GM18526 (cell line): Measurements from ENCODE around the gene ADCYAP1R1.

ENCODE experiments used
- POLR2A ChIP-seq: IDR thresholded peaks from 3 replicates; pipeline ENCODE4 v1.6.1; 2011; ENCODE audit not compliant: insufficient read length; ENCODE audit errors: extremely low read depth

Gene ADCYAP1R1

GRCh38 chr7:31051598-31052486, at the start of gene ADCYAP1R1:
ADCYAP1R1 (plus strand) TSS chr7:31052308; CDS start chr7:31063265, 10,957 bp downstream.
- TF ChIP-seq POLR2A = no peak

GRCh38 chr7:31003097-31003496, 49.0 kb upstream of the ADCYAP1R1 start:
- no peak for TF ChIP-seq POLR2A

DNA sequence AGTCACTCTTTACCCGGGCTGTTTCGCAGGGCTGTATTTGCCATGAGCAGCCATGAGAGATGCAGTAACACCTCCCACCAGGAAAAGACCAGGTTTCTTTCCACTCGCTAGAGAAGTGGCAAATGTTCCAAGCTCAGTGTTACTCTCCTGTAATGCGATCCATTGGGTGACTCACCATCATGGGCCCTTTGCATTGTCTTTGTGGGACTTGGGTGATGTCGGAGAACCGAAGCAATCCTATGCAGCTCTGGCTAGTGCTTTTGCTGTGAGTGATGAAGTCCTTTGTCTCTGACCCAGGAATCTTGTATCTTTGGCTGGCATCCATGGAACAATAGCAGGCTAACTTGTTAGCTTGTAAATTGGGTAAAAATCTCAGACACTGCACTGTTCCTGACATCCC, 48.4 kb upstream of the ADCYAP1R1 start:
- TF ChIP-seq POLR2A = no peak

DNA sequence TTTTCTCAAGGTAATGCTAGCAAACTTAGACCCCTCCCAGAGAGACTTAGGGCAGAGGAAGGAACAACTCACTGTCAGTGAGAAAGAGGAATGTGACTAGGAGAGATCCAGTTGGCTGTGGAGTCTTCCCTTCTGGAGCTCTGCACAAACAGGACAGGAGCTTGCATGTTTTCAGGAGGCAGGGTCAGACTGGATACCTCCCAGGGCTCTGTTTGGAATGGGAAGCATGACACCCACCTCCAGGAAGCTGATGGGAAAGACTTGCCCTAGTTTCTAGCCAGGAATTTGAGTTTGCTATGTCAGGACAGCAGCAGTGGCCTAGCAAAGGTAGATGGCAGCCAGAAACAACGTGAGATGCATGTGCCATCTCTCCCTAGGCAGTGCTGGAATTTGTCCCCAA, 47.7 kb upstream of the ADCYAP1R1 start:
- TF ChIP-seq POLR2A = no peak

DNA sequence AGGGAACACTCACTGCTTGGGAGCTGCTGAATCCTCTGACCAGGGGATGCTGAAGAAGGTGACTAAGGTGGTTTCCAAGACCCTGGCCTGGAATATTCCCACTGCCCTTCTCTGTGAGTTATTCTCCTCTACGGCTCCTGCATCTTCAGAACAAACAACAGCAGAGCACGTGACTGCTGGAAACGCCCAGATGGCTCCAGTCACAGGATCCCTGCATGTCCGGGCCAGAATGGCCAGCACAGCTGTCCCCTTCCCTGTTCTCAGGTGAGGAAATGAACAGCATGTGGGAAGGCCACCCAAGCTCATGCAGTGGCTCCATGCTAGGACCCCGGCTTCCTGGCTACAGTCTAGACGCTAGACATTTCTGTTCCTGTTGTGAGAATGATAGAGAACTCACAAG, 45.3 kb upstream of the ADCYAP1R1 start:
- no peak for TF ChIP-seq POLR2A

DNA sequence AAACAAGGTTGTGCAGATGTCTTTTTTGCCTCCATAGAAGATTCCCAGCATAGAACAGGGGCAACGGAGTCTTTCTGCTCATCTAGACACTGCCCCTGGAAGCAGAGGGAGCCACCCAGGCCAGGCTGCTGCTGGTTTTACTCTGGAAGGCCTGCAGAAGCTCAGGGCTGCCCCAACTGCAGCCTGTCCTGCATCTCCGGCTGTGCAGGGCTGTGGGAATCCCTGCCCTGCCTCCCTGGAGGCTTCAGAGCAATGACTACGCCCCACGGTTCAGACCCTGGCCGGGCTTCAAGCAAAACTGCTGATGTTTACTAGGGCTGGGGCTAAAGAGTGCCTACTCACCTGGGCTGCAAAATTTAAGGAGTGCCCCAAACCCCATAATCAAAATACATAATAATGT, 44.5 kb upstream of the ADCYAP1R1 start:
- no peak for TF ChIP-seq POLR2A

- TF ChIP-seq POLR2A = no peak
Observed at GRCh38 chr7:31014826-31015225, 37.3 kb upstream of the ADCYAP1R1 start.

GRCh38 chr7:31017032-31017675, 35.0 kb upstream of the ADCYAP1R1 start:
- TF ChIP-seq POLR2A = no peak

- no peak for TF ChIP-seq POLR2A
Observed at GRCh38 chr7:31017721-31018120, 34.4 kb upstream of the ADCYAP1R1 start.

DNA sequence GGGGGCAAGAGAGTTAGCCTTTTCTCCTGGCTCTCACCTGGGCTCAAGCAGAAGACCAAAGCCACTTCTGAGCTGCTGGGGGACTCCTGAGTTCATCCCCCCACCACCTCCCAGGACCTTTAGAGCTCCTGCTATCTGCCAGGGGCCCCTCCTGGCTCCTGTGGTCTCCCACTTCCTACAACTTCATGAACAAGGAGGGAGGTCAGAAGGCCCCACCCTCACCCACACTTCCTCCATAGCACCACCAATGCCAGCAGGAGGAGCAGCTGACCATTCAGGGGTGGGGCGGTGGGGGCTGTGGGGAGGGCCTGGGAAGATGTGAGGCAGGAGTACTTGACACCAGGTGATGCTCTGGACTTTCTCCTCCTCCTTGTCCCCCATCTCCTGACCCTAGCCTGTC, 32.6 kb upstream of the ADCYAP1R1 start:
- TF ChIP-seq POLR2A = no peak

DNA sequence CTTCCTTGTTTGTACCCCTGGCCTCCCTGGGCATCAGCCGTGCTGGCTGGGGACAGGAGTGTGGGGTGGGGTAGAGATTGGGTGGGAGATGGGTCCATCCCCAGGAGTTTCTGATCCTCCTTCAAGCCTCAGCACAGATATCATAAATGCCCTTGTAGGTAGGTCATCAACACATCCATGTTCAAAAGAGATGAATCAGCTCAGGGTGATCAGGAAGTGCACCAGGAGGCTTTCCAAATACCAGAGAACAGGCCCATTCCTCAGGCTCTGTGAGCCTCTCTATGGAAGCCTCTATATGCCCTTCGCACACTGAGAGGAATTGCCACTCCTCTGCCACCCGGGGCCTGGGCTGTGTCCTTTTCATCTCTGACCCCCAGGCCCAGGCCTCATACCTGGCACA, 31.9 kb upstream of the ADCYAP1R1 start:
- no peak for TF ChIP-seq POLR2A

GRCh38 chr7:31020652-31021051, 31.5 kb upstream of the ADCYAP1R1 start:
- no peak for TF ChIP-seq POLR2A

DNA sequence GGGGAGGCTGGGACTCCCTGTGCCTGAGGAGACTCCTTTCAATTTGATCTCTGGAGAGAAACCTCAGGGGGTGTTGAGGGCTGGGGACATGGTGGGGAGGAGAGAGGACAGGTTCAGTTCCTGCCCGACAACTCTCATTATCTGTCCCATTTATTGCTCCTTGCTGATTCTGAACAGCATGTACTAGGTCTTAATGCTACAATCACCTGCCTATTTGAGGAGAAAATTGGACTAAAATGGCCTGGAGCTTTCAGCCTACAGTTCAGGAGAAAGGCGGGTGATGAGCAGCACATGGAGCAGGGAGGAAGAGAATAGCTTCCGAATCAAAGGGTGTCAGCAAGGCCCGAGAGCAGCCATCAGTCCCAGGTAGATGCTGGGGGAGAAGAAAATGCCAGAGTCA, 30.0 kb upstream of the ADCYAP1R1 start:
- TF ChIP-seq POLR2A = no peak

GRCh38 chr7:31022726-31023125, 29.4 kb upstream of the ADCYAP1R1 start:
- no peak for TF ChIP-seq POLR2A

- no peak for TF ChIP-seq POLR2A
Observed at GRCh38 chr7:31023877-31024276, 28.2 kb upstream of the ADCYAP1R1 start.

DNA sequence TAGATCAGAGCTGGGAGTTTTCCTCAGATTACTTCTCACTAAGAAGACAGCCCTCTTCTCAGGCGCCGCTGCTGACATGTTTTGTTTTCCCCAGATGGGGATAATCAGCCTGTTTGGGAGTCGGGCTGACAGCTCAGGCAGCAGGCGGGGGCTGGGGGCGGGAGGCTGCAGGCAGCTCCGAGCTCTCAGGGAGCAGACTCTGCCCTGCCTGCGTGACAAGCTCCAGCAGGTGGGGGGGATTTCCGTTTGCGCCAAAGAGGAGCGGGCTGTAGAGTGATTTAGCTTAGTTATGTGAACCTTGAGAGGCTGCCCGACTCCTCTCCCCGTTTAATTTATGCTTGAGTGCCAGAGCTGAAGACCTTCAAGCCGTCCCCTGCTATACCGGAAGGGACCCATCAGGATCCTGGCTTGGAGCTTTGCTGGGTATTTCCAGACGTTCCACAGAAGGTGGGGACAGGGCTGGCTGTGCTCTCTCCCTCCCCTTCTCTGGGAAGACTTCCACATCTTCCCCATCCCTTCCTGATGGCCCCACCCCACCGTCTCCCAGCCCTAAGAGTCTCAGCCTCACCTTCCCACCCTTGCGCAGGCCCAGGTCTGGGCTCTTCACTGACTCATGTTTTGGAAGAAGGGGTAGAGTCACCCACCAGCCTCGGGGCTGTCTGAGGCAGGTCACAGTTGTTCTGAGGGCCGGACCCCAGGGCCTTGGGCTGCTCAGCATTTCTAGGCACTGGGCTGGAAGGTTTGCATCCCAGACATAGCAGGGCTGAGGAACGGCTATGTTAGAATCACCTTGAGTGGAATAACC, 24.7 kb upstream of the ADCYAP1R1 start:
- TF ChIP-seq POLR2A = no peak
